Daoy (cell line): ENCODE data around the gene CYTL1. TPM values are rescaled to one million over a fixed set of nuclear protein-coding genes. Genes with fewer than 3 reads are reported as not detected.

Experiments used
- DNase-seq: peaks from one replicate; pipeline ENCODE4 v3.0.0-alpha.2; 2015; ENCODE audit warnings: low read depth
- total RNA-seq: library from RNA; depleted of rRNA; stranded (reverse); fragments of >200 nt; shearing (Covaris generic); gene quantifications from 2 replicates; pipeline ENCODE4 v1.2.3, GENCODE V29; 2014; rRNA removed

Gene CYTL1
- total RNA-seq, 1 experiment from 2014 or later: 15.8 TPM

DNA sequence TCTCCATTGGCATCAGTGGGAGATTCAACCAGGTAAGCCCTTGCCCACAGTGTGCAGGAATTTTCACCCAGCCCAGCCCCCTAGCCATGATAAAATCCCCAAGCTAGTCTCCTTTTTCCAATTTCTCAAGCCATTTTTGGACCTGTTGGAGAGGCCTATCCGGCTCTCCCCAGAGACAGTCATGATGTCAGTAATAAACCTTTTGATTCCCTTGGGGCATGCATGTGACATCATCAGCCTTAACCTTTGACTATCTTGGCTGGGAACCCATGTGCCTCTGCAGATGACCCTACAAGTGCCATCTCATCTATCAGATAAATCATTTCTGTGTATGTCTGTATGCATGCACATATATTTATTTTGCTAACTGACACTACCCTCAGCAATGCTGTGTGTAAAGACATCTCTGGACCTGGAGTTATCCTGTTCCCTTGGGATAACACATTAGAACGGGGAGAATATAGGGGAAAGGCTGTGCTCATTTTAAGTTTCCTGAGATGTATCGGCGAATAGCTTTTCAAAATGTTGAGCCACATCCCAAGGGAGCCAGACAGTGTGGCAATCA is 51.0 kb downstream of the CYTL1 start:
- no peak for DNase-seq

Other genes starting within 250 kb of the CYTL1 start
- gene MSX1, start 159.8 kb downstream of the CYTL1 start, total RNA-seq: 18.7 and 28.5 TPM in 2 replicates
- gene STK32B, start 32.0 kb upstream of the CYTL1 start, total RNA-seq: 14.7 and 17.4 TPM in 2 replicates